GM10248 (cell line): ENCODE results near the gene BICRA.
"Not testable (repeated sequence)": the region's sequence is repeated elsewhere in the genome, so short reads cannot be mapped to it uniquely, and the experiment has no call there.

Experiments
- CTCF ChIA-PET: fragments of 300-600 bp; sonication (Branson Sonifier 250); formaldehyde crosslinking; extraction: SDS; loops from one replicate; lab custom pipeline; 2021; ENCODE audit warnings: antibody characterized with exemption; lab: Yijun Ruan, JAX
- POLR2A ChIA-PET: fragments of 350-650 bp; sonication (Branson Sonifier 250); formaldehyde crosslinking; extraction: SDS; loops from one replicate; lab custom pipeline; 2020; ENCODE audit warnings: antibody characterized with exemption; lab: Yijun Ruan, JAX
- DNase-seq: peaks from one replicate; pipeline ENCODE4 v3.0.0; 2012; ENCODE audit errors: extremely low spot score
- TF ChIP-seq, protein P1 (sequence below): IDR thresholded peaks from 2 replicates; pipeline ENCODE4 v1.5.1; 2012; ENCODE audit warnings: mild to moderate bottlenecking, low read depth; ENCODE audit errors: extremely low read depth, missing control alignments, control extremely low read depth

The BICRA gene

DNA sequence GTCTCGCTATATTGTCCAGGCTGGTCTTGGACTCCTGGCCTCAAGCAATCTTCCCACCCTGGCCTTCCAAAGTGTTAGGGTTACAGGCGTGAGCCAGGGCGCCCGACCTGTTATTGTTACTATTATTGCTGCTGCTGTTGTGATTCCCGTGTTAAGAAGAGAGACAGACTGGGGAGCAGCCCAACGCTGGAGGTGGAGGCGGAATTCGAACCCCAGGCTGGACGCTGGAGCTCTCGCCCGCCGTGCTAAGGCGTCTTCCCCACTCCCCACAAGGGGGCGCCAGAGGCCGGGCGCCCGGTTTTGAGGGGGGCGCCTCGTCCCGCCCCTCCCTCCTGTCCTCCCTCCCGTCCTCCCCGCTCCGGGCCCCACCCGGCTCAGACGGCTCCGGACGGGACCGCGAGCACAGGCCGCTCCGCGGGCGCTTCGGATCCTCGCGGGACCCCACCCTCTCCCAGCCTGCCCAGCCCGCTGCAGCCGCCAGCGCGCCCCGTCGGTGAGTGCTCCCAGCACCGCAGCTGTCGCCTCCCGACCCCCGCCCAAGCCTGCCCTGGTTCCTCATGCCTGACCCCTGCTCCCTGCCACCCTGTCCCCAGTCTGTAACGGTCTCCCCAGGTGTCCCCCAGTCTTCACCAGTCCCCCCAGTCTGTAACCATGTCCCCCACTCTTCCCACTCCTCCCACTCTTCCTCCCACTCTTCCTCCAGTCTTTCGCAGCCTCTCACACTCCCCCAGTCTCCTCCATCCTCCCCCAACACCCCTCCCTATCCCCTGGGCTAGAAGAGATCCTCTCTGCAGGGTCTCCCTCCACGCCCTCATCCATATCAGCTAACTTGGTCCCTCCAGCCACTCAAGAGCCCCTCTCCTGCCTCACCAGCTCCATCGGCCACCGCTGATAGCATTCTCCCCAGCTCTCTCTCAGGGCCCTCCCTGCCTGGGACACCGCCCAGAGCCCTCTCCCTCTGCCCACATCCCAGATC lies 104.4 kb downstream of the BICRA start, which contains the start of gene EHD2:
EHD2 (plus strand) TSS at position 377 of the 976 bp plus-strand sequence. CDS start 3,191 bp downstream, outside the sequence.
- CTCF ChIA-PET, result interaction anchor here (0.5 to 4.0 kb wide), 29 partner anchors 9 to 418 kb away, joined by 3 to 36 read pairs (median 4); partner anchors contain the start of genes DHX34 and NOP53
- TF ChIP-seq, protein P1, sequence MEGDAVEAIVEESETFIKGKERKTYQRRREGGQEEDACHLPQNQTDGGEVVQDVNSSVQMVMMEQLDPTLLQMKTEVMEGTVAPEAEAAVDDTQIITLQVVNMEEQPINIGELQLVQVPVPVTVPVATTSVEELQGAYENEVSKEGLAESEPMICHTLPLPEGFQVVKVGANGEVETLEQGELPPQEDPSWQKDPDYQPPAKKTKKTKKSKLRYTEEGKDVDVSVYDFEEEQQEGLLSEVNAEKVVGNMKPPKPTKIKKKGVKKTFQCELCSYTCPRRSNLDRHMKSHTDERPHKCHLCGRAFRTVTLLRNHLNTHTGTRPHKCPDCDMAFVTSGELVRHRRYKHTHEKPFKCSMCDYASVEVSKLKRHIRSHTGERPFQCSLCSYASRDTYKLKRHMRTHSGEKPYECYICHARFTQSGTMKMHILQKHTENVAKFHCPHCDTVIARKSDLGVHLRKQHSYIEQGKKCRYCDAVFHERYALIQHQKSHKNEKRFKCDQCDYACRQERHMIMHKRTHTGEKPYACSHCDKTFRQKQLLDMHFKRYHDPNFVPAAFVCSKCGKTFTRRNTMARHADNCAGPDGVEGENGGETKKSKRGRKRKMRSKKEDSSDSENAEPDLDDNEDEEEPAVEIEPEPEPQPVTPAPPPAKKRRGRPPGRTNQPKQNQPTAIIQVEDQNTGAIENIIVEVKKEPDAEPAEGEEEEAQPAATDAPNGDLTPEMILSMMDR, result peak; percentile 59
- POLR2A ChIA-PET, result no interaction called here
- DNase-seq, result peak; percentile 60

DNA sequence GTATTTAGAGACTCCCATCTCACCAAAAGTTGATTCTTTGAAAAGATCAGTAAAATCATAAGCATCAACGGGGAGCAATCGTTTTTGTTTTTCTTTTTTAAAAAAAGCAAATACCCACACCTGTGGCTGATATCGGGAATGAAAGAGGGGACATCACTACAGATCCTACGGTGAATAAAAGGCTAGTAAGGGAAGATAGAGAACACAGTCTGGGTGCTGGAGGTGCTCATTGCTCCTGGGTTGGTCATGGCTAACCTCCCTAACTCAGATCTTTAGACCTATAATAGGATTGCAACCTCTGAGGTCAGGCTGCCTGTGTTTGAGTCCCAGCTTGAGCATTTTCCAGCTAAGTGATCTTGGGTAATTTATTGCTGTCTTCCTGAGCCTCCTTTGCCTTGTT lies 105.4 kb downstream of the BICRA start:
- POLR2A ChIA-PET, result no interaction called here
- TF ChIP-seq, protein P1, result no peak
- CTCF ChIA-PET, result interaction anchor here (0.8 to 4.0 kb wide), 8 partner anchors 10 to 281 kb away, joined by 3 to 36 read pairs (median 3); no protein-coding TSS in a partner anchor

DNA sequence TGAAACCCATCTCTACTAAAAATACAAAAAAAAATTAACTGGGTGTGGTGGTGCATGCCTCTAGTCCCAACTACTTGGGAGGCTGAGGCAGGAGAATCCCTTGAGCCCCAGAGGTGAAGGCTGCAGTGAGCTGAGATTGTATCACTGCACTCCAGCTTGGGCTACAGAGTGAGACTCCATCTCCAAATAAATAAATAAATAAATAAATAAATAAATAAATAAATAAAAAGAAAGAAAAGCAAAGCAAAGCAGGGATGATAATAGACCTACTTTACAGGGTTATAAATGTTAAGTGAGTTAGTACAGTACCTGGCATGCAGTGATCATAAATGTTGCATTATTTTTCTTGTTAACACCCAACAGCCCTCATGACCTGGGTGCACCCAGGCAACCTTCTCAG lies 105.9 kb downstream of the BICRA start:
- POLR2A ChIA-PET, DNase-seq: not testable (repeated sequence)
- CTCF ChIA-PET, result interaction anchor here (0.8 to 4.0 kb wide), 8 partner anchors 8 to 282 kb away, joined by 3 to 36 read pairs (median 3); no protein-coding TSS in a partner anchor

More for the DNA sequence above, 105.4 kb downstream of the BICRA start:
- DNase-seq, result no peak

DNA sequence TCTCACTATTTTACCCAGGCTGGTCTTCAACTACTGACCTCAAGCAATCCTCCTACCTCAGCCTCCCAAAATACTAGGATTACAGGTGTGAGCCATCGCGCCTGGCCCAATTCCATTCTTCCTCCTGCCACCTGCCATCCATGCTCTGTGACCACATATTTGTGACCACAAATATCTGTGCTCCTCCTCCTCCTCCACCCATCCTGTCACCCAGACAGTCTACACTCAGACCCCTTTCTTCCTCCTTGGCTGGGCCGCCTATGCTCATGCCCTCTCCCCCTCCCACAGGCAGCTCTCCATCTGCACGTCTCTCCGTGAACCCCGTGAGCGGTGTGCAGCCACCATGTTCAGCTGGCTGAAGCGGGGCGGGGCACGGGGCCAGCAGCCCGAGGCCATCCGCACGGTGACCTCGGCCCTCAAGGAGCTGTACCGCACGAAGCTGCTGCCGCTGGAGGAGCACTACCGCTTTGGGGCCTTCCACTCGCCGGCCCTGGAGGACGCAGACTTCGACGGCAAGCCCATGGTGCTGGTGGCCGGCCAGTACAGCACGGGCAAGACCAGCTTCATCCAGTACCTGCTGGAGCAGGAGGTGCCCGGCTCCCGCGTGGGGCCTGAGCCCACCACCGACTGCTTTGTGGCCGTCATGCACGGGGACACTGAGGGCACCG lies 107.5 kb downstream of the BICRA start:
- CTCF ChIA-PET, result interaction anchor here (1.0 kb wide), 1 partner anchor 280 kb away, joined by 3 read pairs; no protein-coding TSS in a partner anchor
- POLR2A ChIA-PET, result no interaction called here
- TF ChIP-seq, protein P1, result no peak
- DNase-seq, result no peak

DNA sequence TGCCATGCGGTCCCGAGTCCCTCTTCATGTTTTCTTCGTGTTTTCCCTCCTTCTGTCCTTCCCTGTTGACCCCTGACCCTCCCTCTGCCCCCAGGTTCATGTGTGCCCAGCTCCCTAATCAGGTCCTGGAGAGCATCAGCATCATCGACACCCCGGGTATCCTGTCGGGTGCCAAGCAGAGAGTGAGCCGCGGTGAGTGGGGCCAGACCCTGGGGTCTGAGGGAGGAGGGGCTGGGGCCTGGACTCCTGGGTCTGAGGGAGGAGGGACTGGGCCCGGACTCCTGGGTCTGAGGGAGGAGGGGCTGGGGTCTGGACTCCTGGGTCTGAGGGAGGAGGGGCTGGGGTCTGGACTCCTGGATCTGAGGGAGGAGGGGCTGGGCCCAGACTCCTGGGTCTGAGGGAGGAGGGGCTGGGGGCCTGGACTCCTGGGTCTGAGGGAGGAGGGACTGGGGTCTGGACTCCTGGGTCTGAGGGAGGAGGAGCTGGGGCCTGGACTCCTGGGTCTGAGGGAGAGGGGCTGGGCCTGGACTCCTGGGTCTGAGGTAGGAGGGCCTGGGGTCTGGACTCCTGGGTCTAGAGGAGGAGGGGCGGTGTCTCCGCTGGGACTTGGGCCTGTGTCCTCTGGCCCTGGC lies 109.6 kb downstream of the BICRA start:
- ChIA-PET CTCF (interaction anchor here (0.9 to 1.0 kb wide), 2 partner anchors 11 to 328 kb away, joined by 3 to 4 read pairs; no protein-coding TSS in a partner anchor), POLR2A (interaction anchor here (0.7 kb wide), 1 partner anchor 24 kb away, joined by 5 read pairs; no protein-coding TSS in a partner anchor)
- not testable (repeated sequence) for DNase-seq

DNA sequence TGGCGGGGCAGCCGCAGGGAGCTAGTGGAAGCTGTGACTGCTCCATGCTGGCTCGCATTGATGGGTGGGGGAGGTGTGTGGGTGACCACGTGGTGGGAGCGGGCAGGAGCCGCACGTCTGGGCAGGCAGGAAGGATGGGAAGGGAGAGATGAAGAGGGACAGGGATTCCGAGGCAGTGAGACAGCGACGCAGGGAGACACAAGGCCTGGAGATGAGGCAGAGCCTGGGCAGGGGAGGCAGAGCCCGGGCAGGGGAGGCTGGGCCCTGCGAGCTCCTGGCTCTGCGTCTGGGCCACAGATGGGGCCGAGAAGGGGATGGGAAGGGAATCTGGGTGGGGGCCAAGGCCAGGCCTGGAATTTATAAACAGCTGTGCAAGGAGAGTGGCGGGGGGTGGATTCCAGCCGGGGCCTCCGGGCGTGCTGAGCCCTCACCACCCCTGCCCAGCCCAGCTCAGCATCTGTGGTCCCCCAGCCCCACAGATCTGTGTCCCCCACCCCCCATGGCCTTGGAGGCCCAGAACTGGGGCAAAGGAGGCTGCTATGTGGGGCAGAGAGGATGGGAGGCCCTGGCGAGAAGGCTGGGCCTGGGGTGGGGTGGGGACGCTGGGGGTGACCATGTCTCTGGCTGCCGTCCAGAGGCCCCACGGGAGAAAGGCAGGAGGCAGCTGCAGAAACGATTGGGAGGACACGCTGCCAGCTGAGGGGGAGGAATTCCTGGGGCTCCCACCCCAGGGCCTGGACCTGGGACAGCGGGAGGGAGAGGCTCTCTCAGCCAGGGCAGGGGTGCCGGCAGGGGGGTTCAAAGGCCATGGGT lies 110.3 kb downstream of the BICRA start:
- POLR2A ChIA-PET, result interaction anchor here (0.7 kb wide), 1 partner anchor 23 kb away, joined by 5 read pairs; no protein-coding TSS in a partner anchor
- CTCF ChIA-PET, result interaction anchor here (1.0 kb wide), 1 partner anchor 12 kb away, joined by 4 read pairs; no protein-coding TSS in a partner anchor
- TF ChIP-seq, protein P1, result no peak
- DNase-seq, result no peak
